Measurements from ENCODE around the gene ANGPTL2.

ANGPTL2 gene

GRCh38 chr9:127166111-127166510, 43.7 kb upstream of the ANGPTL2 start:
- Histone ChIP-seq H3K4me1 (ENCODE audit: control insufficient read depth, insufficient read depth, low read length, poor library complexity, severe bottlenecking) (peaks cover 8% of the 10 kb centered on the region), H3K4me3 (ENCODE audit: insufficient read depth, low read depth, low read length, poor library complexity, severe bottlenecking) (no peak overlapping the region), H3K27ac (ENCODE audit: insufficient read depth, low read length, poor library complexity, severe bottlenecking) (no peak overlapping the region), H3K9me3 (ENCODE audit: control insufficient read depth, low read length) (no peaks in the 10 kb centered on the region), H3K27me3 (replicated peaks; ENCODE audit: control insufficient read depth, insufficient read depth, low read length, poor library complexity, severe bottlenecking) (no peaks in the 10 kb centered on the region), H3K36me3 (ENCODE audit: control insufficient read depth, insufficient read depth, low read length) (no peaks in the 10 kb centered on the region)
- DNase-seq, result no peak

GRCh38 chr9:127165116-127165515, 42.7 kb upstream of the ANGPTL2 start:
- Histone ChIP-seq H3K4me3 (ENCODE audit: insufficient read depth, low read depth, low read length, poor library complexity, severe bottlenecking) (no peak overlapping the region), H3K36me3 (ENCODE audit: control insufficient read depth, insufficient read depth, low read length) (no peaks in the 10 kb centered on the region), H3K9me3 (ENCODE audit: control insufficient read depth, low read length) (no peaks in the 10 kb centered on the region), H3K27me3 (replicated peaks; ENCODE audit: control insufficient read depth, insufficient read depth, low read length, poor library complexity, severe bottlenecking) (no peaks in the 10 kb centered on the region), H3K4me1 (ENCODE audit: control insufficient read depth, insufficient read depth, low read length, poor library complexity, severe bottlenecking) (peaks cover 8% of the 10 kb centered on the region), H3K27ac (ENCODE audit: insufficient read depth, low read length, poor library complexity, severe bottlenecking) (no peak overlapping the region)
- DNase-seq, result no peak

- Histone ChIP-seq H3K36me3 (ENCODE audit: control insufficient read depth, insufficient read depth, low read length) (no peaks in the 10 kb centered on the region), H3K4me3 (ENCODE audit: insufficient read depth, low read depth, low read length, poor library complexity, severe bottlenecking) (no peak overlapping the region), H3K27me3 (replicated peaks; ENCODE audit: control insufficient read depth, insufficient read depth, low read length, poor library complexity, severe bottlenecking) (no peaks in the 10 kb centered on the region), H3K4me1 (ENCODE audit: control insufficient read depth, insufficient read depth, low read length, poor library complexity, severe bottlenecking) (peaks cover 8% of the 10 kb centered on the region), H3K9me3 (ENCODE audit: control insufficient read depth, low read length) (no peaks in the 10 kb centered on the region), H3K27ac (ENCODE audit: insufficient read depth, low read length, poor library complexity, severe bottlenecking) (no peak overlapping the region)
- DNase-seq, result no peak
These were observed 41.0 kb upstream of the ANGPTL2 start for GRCh38 chr9:127163409-127163808.

GRCh38 chr9:127162864-127163365, 40.5 kb upstream of the ANGPTL2 start:
- H3K4me1 ChIP-seq (ENCODE audit: control insufficient read depth, insufficient read depth, low read length, poor library complexity, severe bottlenecking), result peaks cover 8% of the 10 kb centered on the region

GRCh38 chr9:127162046-127162863, 39.8 kb upstream of the ANGPTL2 start:
- Histone ChIP-seq H3K9me3 (ENCODE audit: control insufficient read depth, low read length) (no peaks in the 10 kb centered on the region), H3K27ac (ENCODE audit: insufficient read depth, low read length, poor library complexity, severe bottlenecking) (no peak overlapping the region), H3K36me3 (ENCODE audit: control insufficient read depth, insufficient read depth, low read length) (no peaks in the 10 kb centered on the region), H3K4me1 (ENCODE audit: control insufficient read depth, insufficient read depth, low read length, poor library complexity, severe bottlenecking) (peaks cover 8% of the 10 kb centered on the region), H3K27me3 (replicated peaks; ENCODE audit: control insufficient read depth, insufficient read depth, low read length, poor library complexity, severe bottlenecking) (no peaks in the 10 kb centered on the region), H3K4me3 (ENCODE audit: insufficient read depth, low read depth, low read length, poor library complexity, severe bottlenecking) (no peak overlapping the region)
- no peak for DNase-seq

More at GRCh38 chr9:127162864-127163365, 40.5 kb upstream of the ANGPTL2 start:
- no peak overlapping the region for H3K4me3 ChIP-seq (ENCODE audit: insufficient read depth, low read depth, low read length, poor library complexity, severe bottlenecking)
- H3K36me3 ChIP-seq (ENCODE audit: control insufficient read depth, insufficient read depth, low read length), result no peaks in the 10 kb centered on the region
- no peaks in the 10 kb centered on the region for H3K9me3 ChIP-seq (ENCODE audit: control insufficient read depth, low read length)
- no peak overlapping the region for H3K27ac ChIP-seq (ENCODE audit: insufficient read depth, low read length, poor library complexity, severe bottlenecking)
- DNase-seq, result no peak
- no peaks in the 10 kb centered on the region for H3K27me3 ChIP-seq (replicated peaks; ENCODE audit: control insufficient read depth, insufficient read depth, low read length, poor library complexity, severe bottlenecking)

- DNase-seq, result no peak
- Histone ChIP-seq H3K27me3 (replicated peaks; ENCODE audit: control insufficient read depth, insufficient read depth, low read length, poor library complexity, severe bottlenecking) (no peaks in the 10 kb centered on the region), H3K4me1 (ENCODE audit: control insufficient read depth, insufficient read depth, low read length, poor library complexity, severe bottlenecking) (peaks cover 8% of the 10 kb centered on the region), H3K9me3 (ENCODE audit: control insufficient read depth, low read length) (no peaks in the 10 kb centered on the region), H3K27ac (ENCODE audit: insufficient read depth, low read length, poor library complexity, severe bottlenecking) (no peak overlapping the region), H3K36me3 (ENCODE audit: control insufficient read depth, insufficient read depth, low read length) (no peaks in the 10 kb centered on the region), H3K4me3 (ENCODE audit: insufficient read depth, low read depth, low read length, poor library complexity, severe bottlenecking) (no peak overlapping the region)
These were observed 38.7 kb upstream of the ANGPTL2 start for GRCh38 chr9:127161081-127161624.

- H3K4me3 ChIP-seq (ENCODE audit: insufficient read depth, low read depth, low read length, poor library complexity, severe bottlenecking), result no peak overlapping the region
- no peaks in the 10 kb centered on the region for H3K27me3 ChIP-seq (replicated peaks; ENCODE audit: control insufficient read depth, insufficient read depth, low read length, poor library complexity, severe bottlenecking)
- H3K4me1 ChIP-seq (ENCODE audit: control insufficient read depth, insufficient read depth, low read length, poor library complexity, severe bottlenecking), result peaks cover 8% of the 10 kb centered on the region
- H3K36me3 ChIP-seq (ENCODE audit: control insufficient read depth, insufficient read depth, low read length), result no peaks in the 10 kb centered on the region
- H3K27ac ChIP-seq (ENCODE audit: insufficient read depth, low read length, poor library complexity, severe bottlenecking), result no peak overlapping the region
- DNase-seq, result no peak
- no peaks in the 10 kb centered on the region for H3K9me3 ChIP-seq (ENCODE audit: control insufficient read depth, low read length)
These were observed 37.6 kb upstream of the ANGPTL2 start for GRCh38 chr9:127159949-127160610.

GRCh38 chr9:127159325-127159801, 36.9 kb upstream of the ANGPTL2 start:
- peaks cover 8% of the 10 kb centered on the region for H3K4me1 ChIP-seq (ENCODE audit: control insufficient read depth, insufficient read depth, low read length, poor library complexity, severe bottlenecking)
- H3K4me3 ChIP-seq (ENCODE audit: insufficient read depth, low read depth, low read length, poor library complexity, severe bottlenecking), result no peak overlapping the region
- H3K27me3 ChIP-seq (replicated peaks; ENCODE audit: control insufficient read depth, insufficient read depth, low read length, poor library complexity, severe bottlenecking), result no peaks in the 10 kb centered on the region
- H3K27ac ChIP-seq (ENCODE audit: insufficient read depth, low read length, poor library complexity, severe bottlenecking), result no peak overlapping the region
- DNase-seq, result no peak
- no peaks in the 10 kb centered on the region for H3K36me3 ChIP-seq (ENCODE audit: control insufficient read depth, insufficient read depth, low read length)
- no peaks in the 10 kb centered on the region for H3K9me3 ChIP-seq (ENCODE audit: control insufficient read depth, low read length)

GRCh38 chr9:127158786-127159324, 36.4 kb upstream of the ANGPTL2 start:
- Histone ChIP-seq H3K4me3 (ENCODE audit: insufficient read depth, low read depth, low read length, poor library complexity, severe bottlenecking) (no peak overlapping the region), H3K36me3 (ENCODE audit: control insufficient read depth, insufficient read depth, low read length) (no peaks in the 10 kb centered on the region), H3K4me1 (ENCODE audit: control insufficient read depth, insufficient read depth, low read length, poor library complexity, severe bottlenecking) (peaks cover 12% of the 10 kb centered on the region), H3K9me3 (ENCODE audit: control insufficient read depth, low read length) (no peaks in the 10 kb centered on the region), H3K27me3 (replicated peaks; ENCODE audit: control insufficient read depth, insufficient read depth, low read length, poor library complexity, severe bottlenecking) (no peaks in the 10 kb centered on the region), H3K27ac (ENCODE audit: insufficient read depth, low read length, poor library complexity, severe bottlenecking) (no peak overlapping the region)
- no peak for DNase-seq

Data from effector memory CD4-positive, alpha-beta T cell (primary cell).